AG04449 (cell line): Measurements from ENCODE around the gene CCDC15.

ENCODE experiments used
- CTCF ChIA-PET: fragments of 350-600 bp; formaldehyde crosslinking; extraction: SDS; loops from one replicate; lab custom pipeline; 2021; ENCODE audit warnings: antibody characterized with exemption; lab: Yijun Ruan, JAX
- POLR2A ChIA-PET: fragments of 400-600, 350-600 bp; formaldehyde crosslinking; extraction: SDS; loops from one replicate; lab custom pipeline; 2020; ENCODE audit warnings: antibody characterized with exemption, inconsistent platforms; lab: Yijun Ruan, JAX
- DNase-seq: peaks from one replicate; pipeline ENCODE4 v3.0.0-alpha.2; 2010; ENCODE audit warnings: low read depth, low spot score
- H3K4me3 ChIP-seq: 2 replicates; pipeline ENCODE4 v1.5.1; 2011; ENCODE audit warnings: low read depth, mild to moderate bottlenecking, control low read depth, low read length
- CTCF ChIP-seq: IDR thresholded peaks from one replicate; pipeline ENCODE4 v1.5.1; 2011; ENCODE audit warnings: mild to moderate bottlenecking, moderate library complexity, low read length, control low read depth, inconsistent platforms; ENCODE audit not compliant: insufficient read depth; ENCODE audit errors: missing control alignments

Gene CCDC15

GRCh38 chr11:124938206-124938765 lies 15.7 kb upstream of the CCDC15 start:
- ChIA-PET POLR2A (no interaction called here), CTCF (interaction anchor here (0.7 to 1.8 kb wide), 6 partner anchors 10 to 289 kb away, joined by 3 to 4 read pairs (median 4); no protein-coding TSS in a partner anchor)
- H3K4me3 ChIP-seq: no peak overlapping the region
- no peak for TF ChIP-seq CTCF
- DNase-seq: no peak

DNA sequence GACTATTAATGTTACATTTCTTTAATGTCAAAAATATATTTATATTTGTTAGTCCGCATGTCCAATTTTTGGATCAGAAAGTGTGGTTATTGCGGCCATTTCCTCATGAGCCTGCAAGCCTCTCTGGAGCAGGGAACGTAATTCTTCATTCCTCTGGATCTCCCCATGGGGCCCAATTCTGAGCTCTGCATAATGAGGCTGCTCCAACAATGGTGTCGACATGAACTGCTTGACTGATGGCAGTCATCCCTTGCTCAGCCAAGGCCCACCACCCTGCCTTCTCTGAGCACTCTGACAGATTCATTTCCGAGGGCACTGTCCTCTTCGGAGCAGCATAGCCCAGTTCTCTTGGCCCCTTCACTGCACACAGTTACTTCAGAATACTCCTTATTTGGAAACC lies 15.0 kb upstream of the CCDC15 start:
- no peak overlapping the region for H3K4me3 ChIP-seq
- TF ChIP-seq CTCF: no peak
- DNase-seq: no peak
- CTCF ChIA-PET: interaction anchor here (0.7 to 1.1 kb wide), 2 partner anchors 10 to 290 kb away, joined by 3 read pairs; no protein-coding TSS in a partner anchor
- POLR2A ChIA-PET: no interaction called here

GRCh38 chr11:124941703-124942102 lies 12.3 kb upstream of the CCDC15 start:
- ChIA-PET POLR2A (interaction anchor here (2.0 kb wide), 1 partner anchor 21 kb away, joined by 5 read pairs; no protein-coding TSS in a partner anchor), CTCF (interaction anchor here (0.6 to 2.5 kb wide), 3 partner anchors 11 to 148 kb away, joined by 3 to 13 read pairs (median 6); no protein-coding TSS in a partner anchor)
- no peak for TF ChIP-seq CTCF
- DNase-seq: no peak
- no peak overlapping the region for H3K4me3 ChIP-seq

GRCh38 chr11:124942466-124943253 lies 11.3 kb upstream of the CCDC15 start:
- CTCF ChIA-PET: interaction anchor here (0.6 to 2.5 kb wide), 8 partner anchors 8 to 489 kb away, joined by 3 to 13 read pairs (median 3); partner anchors contain the start of gene ROBO4
- POLR2A ChIA-PET: interaction anchor here (1.1 to 2.0 kb wide), 3 partner anchors 8 to 22 kb away, joined by 3 to 5 read pairs (median 3); partner anchors contain the start of gene CCDC15

GRCh38 chr11:124943254-124943616 lies 10.8 kb upstream of the CCDC15 start:
- ChIA-PET CTCF (interaction anchor here (0.9 to 2.8 kb wide), 8 partner anchors 8 to 489 kb away, joined by 3 to 13 read pairs (median 6); partner anchors contain the start of gene ROBO4), POLR2A (interaction anchor here (1.1 to 1.4 kb wide), 2 partner anchors 8 to 10 kb away, joined by 3 read pairs; partner anchors contain the start of gene CCDC15)
- no peak for DNase-seq
- no peak overlapping the region for H3K4me3 ChIP-seq
- TF ChIP-seq CTCF: no peak

More at GRCh38 chr11:124942466-124943253, 11.3 kb upstream of the CCDC15 start:
- DNase-seq: no peak
- H3K4me3 ChIP-seq: no peak overlapping the region
- no peak for TF ChIP-seq CTCF

DNA sequence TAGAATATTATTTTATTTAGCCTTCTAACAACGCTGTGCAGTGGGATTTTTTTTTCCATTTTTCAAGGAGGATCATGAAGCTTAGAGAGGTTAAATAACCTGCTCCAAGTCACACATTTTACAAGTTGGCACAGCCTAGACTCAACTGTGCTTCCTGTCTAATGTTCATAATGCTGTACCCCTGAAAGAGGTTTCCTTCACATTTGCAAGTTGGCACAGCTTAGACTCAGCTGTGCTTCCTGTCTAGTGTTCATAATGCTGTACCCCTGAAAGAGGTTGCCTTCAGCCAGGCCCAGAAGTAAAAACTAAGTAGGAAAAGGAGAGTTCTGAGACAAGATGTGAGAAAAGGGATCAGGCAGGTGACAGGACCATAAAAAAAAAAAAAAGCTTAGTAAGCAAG lies 10.3 kb upstream of the CCDC15 start:
- no peak overlapping the region for H3K4me3 ChIP-seq
- ChIA-PET CTCF (interaction anchor here (0.9 to 2.8 kb wide), 7 partner anchors 9 to 488 kb away, joined by 3 to 12 read pairs (median 3); partner anchors contain the start of gene ROBO4), POLR2A (interaction anchor here (1.1 to 1.4 kb wide), 2 partner anchors 9 to 10 kb away, joined by 3 read pairs; partner anchors contain the start of gene CCDC15)
- no peak for TF ChIP-seq CTCF
- DNase-seq: no peak
